SK-N-SH treated with all-trans-retinoic acid at 6 μM for 48 hours (cell line): Measurements from ENCODE around the gene FANCL.

Experiments
- ATAC-seq: fragments of 200-7000 bp; cut with Tn5 transposase; 3 replicates; pipeline ENCODE4 v1.9.1; 2020; ENCODE audit warnings: mild to moderate bottlenecking, moderate library complexity
- ARNTL ChIP-seq: fragments of 450-650 bp; formaldehyde crosslinking; IDR thresholded peaks from 2 replicates; pipeline ENCODE4 v1.5.0; 2020; ENCODE audit warnings: low read depth, mild to moderate bottlenecking, moderate library complexity, borderline replicate concordance
- CREB5 ChIP-seq: fragments of 250-450 bp; sonication (Bioruptor Pico); IDR thresholded peaks from 2 replicates; pipeline ENCODE4 v1.5.1; 2020; ENCODE audit warnings: low read depth, mild to moderate bottlenecking, moderate library complexity
- CSDC2 ChIP-seq: fragments of 250-450 bp; sonication (Bioruptor Pico); IDR thresholded peaks from 2 replicates; pipeline ENCODE4 v1.5.0; 2020; ENCODE audit warnings: mild to moderate bottlenecking, moderate library complexity
- CSRNP3 ChIP-seq: fragments of 250-450 bp; sonication (Bioruptor Pico); IDR thresholded peaks from 2 replicates; pipeline ENCODE4 v1.5.1; 2021; ENCODE audit warnings: mild to moderate bottlenecking, moderate library complexity
- ESRRG ChIP-seq: fragments of 250-450 bp; sonication (Bioruptor Pico); IDR thresholded peaks from 2 replicates; pipeline ENCODE4 v1.6.1; 2021; ENCODE audit warnings: mild to moderate bottlenecking
- GLIS3 ChIP-seq: fragments of 250-450 bp; sonication (Bioruptor Pico); IDR thresholded peaks from 2 replicates; pipeline ENCODE4 v1.5.0; 2020; ENCODE audit warnings: mild to moderate bottlenecking, moderate library complexity
- ISL1 ChIP-seq: fragments of 250-450 bp; sonication (Bioruptor Pico); IDR thresholded peaks from 2 replicates; pipeline ENCODE4 v2.1.2; 2022; ENCODE audit warnings: mild to moderate bottlenecking, moderate library complexity
- POU6F1 ChIP-seq: fragments of 250-450 bp; sonication (Bioruptor Pico); IDR thresholded peaks from 2 replicates; pipeline ENCODE4 v1.8.0; 2021; ENCODE audit warnings: low read depth, mild to moderate bottlenecking, moderate library complexity, borderline replicate concordance
- PPARA ChIP-seq: fragments of 250-450 bp; sonication (Bioruptor Pico); IDR thresholded peaks from 2 replicates; pipeline ENCODE4 v1.5.0; 2020; ENCODE audit warnings: mild to moderate bottlenecking, borderline replicate concordance
- RARB ChIP-seq: fragments of 250-450 bp; sonication (Bioruptor Pico); IDR thresholded peaks from 2 replicates; pipeline ENCODE4 v1.8.0; 2021; ENCODE audit warnings: mild to moderate bottlenecking, moderate library complexity
- SNAI2 ChIP-seq: fragments of 250-450 bp; sonication (Bioruptor Pico); IDR thresholded peaks from 2 replicates; pipeline ENCODE4 v1.5.0; 2020; ENCODE audit warnings: mild to moderate bottlenecking, moderate library complexity
- TCF4 ChIP-seq: fragments of 250-450 bp; sonication (Bioruptor Pico); IDR thresholded peaks from 2 replicates; pipeline ENCODE4 v1.8.0; 2021; ENCODE audit warnings: mild to moderate bottlenecking, moderate library complexity, borderline replicate concordance
- ZC3H10 ChIP-seq: fragments of 250-450 bp; sonication (Bioruptor Pico); IDR thresholded peaks from 2 replicates; pipeline ENCODE4 v1.5.1; 2021; ENCODE audit warnings: mild to moderate bottlenecking, moderate library complexity
- ZFP3 ChIP-seq: fragments of 250-450 bp; sonication (Bioruptor Pico); IDR thresholded peaks from 2 replicates; pipeline ENCODE4 v1.5.0; 2020; ENCODE audit warnings: mild to moderate bottlenecking, moderate library complexity
- ZFP30 ChIP-seq: fragments of 450-650 bp; formaldehyde crosslinking; IDR thresholded peaks from 2 replicates; pipeline ENCODE4 v1.5.0; 2022; ENCODE audit warnings: mild to moderate bottlenecking, moderate library complexity
- ZNF70 ChIP-seq: fragments of 450-650 bp; formaldehyde crosslinking; IDR thresholded peaks from 2 replicates; pipeline ENCODE4 v1.5.0; 2020; ENCODE audit warnings: mild to moderate bottlenecking, moderate library complexity
- ZNF8 ChIP-seq: fragments of 450-650 bp; formaldehyde crosslinking; IDR thresholded peaks from 2 replicates; pipeline ENCODE4 v1.5.0; 2020; ENCODE audit warnings: mild to moderate bottlenecking, moderate library complexity
- TF ChIP-seq, protein P1 (sequence below): fragments of 250-450 bp; sonication (Bioruptor Pico); IDR thresholded peaks from 2 replicates; pipeline ENCODE4 v1.5.0; 2020; ENCODE audit warnings: mild to moderate bottlenecking, moderate library complexity
- TF ChIP-seq, protein P2 (sequence below): fragments of 250-450 bp; sonication (Bioruptor Pico); IDR thresholded peaks from 2 replicates; pipeline ENCODE4 v1.8.0; 2020; ENCODE audit warnings: mild to moderate bottlenecking, moderate library complexity, borderline replicate concordance

The FANCL gene

DNA sequence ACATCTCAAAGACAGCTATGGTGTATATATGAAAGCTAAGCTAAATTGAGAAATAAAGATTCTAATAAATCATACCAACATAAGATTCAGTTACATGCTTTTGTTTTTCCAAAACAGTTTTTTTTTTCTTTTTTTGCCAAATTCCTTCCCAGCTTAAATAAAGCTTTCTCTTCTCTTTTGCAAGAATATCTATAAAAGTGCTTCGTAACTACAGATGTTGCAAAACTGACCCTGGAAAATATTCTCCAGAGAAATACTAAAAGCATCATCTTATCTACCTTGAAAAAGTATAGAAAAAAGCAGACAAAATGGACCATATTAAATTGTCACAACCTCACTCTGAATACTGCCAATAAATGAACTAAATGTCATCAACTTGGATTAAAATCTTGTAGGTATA is 38.7 kb downstream of the FANCL start:
- TF ChIP-seq POU6F1 (CRISPR knock-in tag) (no peak), ZFP30 (CRISPR knock-in tag) (no peak), CREB5 (CRISPR knock-in tag) (no peak), CSRNP3 (CRISPR knock-in tag) (no peak), GLIS3 (CRISPR knock-in tag) (no peak), ARNTL (CRISPR knock-in tag) (no peak), ZNF8 (CRISPR knock-in tag) (no peak), ISL1 (no peak)
- ATAC-seq, result no peak

DNA sequence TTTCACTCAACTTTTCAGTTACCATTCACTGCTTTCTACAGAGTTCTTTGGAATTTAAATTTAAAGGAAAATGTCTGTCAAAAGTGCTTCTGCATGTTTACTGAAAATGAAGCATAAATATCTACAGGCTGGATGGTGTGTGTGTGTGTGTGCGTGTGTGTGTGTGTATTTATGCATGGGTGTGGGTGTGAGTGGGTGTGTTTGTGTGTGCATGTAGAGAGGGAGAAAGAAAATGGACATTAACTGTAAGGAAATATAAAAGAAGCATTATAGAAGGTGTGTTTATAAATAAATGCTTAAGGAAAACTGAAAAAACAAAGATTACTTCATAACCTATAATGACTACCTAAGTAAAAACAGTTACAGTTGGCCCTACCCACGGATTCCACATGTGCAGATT is 43.2 kb downstream of the FANCL start:
- TF ChIP-seq ZC3H10 (CRISPR knock-in tag) (no peak), ESRRG (CRISPR knock-in tag) (no peak), CSDC2 (CRISPR knock-in tag) (no peak), ARNTL (CRISPR knock-in tag) (no peak), SNAI2 (CRISPR knock-in tag) (no peak), ZNF8 (CRISPR knock-in tag) (no peak), ZFP3 (no peak), PPARA (CRISPR knock-in tag) (no peak), RARB (CRISPR knock-in tag) (no peak)
- TF ChIP-seq, protein P1, sequence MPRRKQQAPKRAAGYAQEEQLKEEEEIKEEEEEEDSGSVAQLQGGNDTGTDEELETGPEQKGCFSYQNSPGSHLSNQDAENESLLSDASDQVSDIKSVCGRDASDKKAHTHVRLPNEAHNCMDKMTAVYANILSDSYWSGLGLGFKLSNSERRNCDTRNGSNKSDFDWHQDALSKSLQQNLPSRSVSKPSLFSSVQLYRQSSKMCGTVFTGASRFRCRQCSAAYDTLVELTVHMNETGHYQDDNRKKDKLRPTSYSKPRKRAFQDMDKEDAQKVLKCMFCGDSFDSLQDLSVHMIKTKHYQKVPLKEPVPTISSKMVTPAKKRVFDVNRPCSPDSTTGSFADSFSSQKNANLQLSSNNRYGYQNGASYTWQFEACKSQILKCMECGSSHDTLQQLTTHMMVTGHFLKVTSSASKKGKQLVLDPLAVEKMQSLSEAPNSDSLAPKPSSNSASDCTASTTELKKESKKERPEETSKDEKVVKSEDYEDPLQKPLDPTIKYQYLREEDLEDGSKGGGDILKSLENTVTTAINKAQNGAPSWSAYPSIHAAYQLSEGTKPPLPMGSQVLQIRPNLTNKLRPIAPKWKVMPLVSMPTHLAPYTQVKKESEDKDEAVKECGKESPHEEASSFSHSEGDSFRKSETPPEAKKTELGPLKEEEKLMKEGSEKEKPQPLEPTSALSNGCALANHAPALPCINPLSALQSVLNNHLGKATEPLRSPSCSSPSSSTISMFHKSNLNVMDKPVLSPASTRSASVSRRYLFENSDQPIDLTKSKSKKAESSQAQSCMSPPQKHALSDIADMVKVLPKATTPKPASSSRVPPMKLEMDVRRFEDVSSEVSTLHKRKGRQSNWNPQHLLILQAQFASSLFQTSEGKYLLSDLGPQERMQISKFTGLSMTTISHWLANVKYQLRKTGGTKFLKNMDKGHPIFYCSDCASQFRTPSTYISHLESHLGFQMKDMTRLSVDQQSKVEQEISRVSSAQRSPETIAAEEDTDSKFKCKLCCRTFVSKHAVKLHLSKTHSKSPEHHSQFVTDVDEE (CRISPR knock-in tag), result no peak
- ATAC-seq, result no peak

GRCh38 chr2:58195662-58196061 is 45.5 kb downstream of the FANCL start:
- TF ChIP-seq ZNF8 (CRISPR knock-in tag), result no peak
- no peak for ATAC-seq

DNA sequence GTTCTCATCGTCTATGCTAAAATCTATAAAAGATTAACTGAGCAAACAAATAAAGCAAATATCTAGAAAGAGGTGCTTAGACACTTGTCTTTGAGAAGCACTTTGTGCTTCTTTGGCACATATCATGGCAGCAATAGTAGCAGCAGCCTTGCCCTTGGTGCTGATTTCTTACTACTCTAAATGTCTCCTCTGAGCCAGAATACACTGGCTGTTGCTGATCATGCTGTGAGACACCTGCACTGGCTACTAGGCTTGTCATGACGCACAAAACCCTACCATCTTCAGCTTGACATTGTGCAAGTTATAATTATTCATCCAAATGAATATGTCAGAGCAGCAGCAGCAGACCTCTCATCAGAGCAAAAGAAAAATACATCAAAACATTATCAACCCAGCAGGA is 46.7 kb downstream of the FANCL start:
- no peak for ATAC-seq
- no peak for TF ChIP-seq ZFP3
- no peak for TF ChIP-seq ARNTL (CRISPR knock-in tag)
- no peak for TF ChIP-seq ZC3H10 (CRISPR knock-in tag)
- TF ChIP-seq, protein P1 (CRISPR knock-in tag), result no peak
- no peak for TF ChIP-seq POU6F1 (CRISPR knock-in tag)
- no peak for TF ChIP-seq ESRRG (CRISPR knock-in tag)
- TF ChIP-seq TCF4 (CRISPR knock-in tag), result no peak
- no peak for TF ChIP-seq PPARA (CRISPR knock-in tag)
- TF ChIP-seq, protein P2, sequence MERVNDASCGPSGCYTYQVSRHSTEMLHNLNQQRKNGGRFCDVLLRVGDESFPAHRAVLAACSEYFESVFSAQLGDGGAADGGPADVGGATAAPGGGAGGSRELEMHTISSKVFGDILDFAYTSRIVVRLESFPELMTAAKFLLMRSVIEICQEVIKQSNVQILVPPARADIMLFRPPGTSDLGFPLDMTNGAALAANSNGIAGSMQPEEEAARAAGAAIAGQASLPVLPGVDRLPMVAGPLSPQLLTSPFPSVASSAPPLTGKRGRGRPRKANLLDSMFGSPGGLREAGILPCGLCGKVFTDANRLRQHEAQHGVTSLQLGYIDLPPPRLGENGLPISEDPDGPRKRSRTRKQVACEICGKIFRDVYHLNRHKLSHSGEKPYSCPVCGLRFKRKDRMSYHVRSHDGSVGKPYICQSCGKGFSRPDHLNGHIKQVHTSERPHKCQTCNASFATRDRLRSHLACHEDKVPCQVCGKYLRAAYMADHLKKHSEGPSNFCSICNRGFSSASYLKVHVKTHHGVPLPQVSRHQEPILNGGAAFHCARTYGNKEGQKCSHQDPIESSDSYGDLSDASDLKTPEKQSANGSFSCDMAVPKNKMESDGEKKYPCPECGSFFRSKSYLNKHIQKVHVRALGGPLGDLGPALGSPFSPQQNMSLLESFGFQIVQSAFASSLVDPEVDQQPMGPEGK (CRISPR knock-in tag), result no peak
- no peak for TF ChIP-seq CSDC2 (CRISPR knock-in tag)
- no peak for TF ChIP-seq SNAI2 (CRISPR knock-in tag)
- no peak for TF ChIP-seq ZFP30 (CRISPR knock-in tag)
- TF ChIP-seq ZNF70 (CRISPR knock-in tag), result no peak
- TF ChIP-seq CSRNP3 (CRISPR knock-in tag), result no peak
- no peak for TF ChIP-seq GLIS3 (CRISPR knock-in tag)
